GM12891 (cell line): ENCODE results near the gene WIPI1.

ENCODE experiments used
- DNase-seq: peaks from one replicate; pipeline ENCODE4 v3.0.0; 2011; ENCODE audit warnings: low spot score; ENCODE audit not compliant: insufficient read length
- FAIRE-seq: peaks from 2 replicates; lab custom pipeline; 2011; peaks lifted over from hg19 to GRCh38; lab: Jason Lieb, UNC
- PAX5 ChIP-seq: IDR thresholded peaks from 2 replicates; pipeline ENCODE4 v1.6.1; 2011; ENCODE audit warnings: low read length, moderate library complexity, mild to moderate bottlenecking; ENCODE audit not compliant: insufficient read depth, severe bottlenecking
- POLR2A ChIP-seq: IDR thresholded peaks from 2 replicates; pipeline ENCODE4 v1.6.1; 2011; ENCODE audit warnings: low read depth, low read length, control low read depth
- POLR2AphosphoS5 ChIP-seq: IDR thresholded peaks from 2 replicates; pipeline ENCODE4 v1.6.1; 2011; ENCODE audit warnings: low read depth, low read length, control low read depth
- POU2F2 ChIP-seq: IDR thresholded peaks from 2 replicates; pipeline ENCODE4 v1.6.1; 2011; ENCODE audit warnings: low read depth, mild to moderate bottlenecking, control low read depth, low read length, moderate library complexity
- SPI1 ChIP-seq: IDR thresholded peaks from 2 replicates; pipeline ENCODE4 v1.6.1; 2011; ENCODE audit warnings: low read depth, low read length, control low read depth
- TAF1 ChIP-seq: IDR thresholded peaks from 2 replicates; pipeline ENCODE4 v1.6.1; 2011; ENCODE audit warnings: low read depth, low read length, control low read depth

WIPI1 gene

GRCh38 chr17:68375566-68375965 is 81.7 kb downstream of the WIPI1 start:
- no peak for TF ChIP-seq SPI1
- TF ChIP-seq POLR2A: no peak
- TF ChIP-seq TAF1: no peak
- TF ChIP-seq PAX5: no peak
- no peak for TF ChIP-seq POU2F2
- TF ChIP-seq POLR2AphosphoS5: no peak
- FAIRE-seq (no peak), DNase-seq (no peak)
